Calu3 (cell line): ENCODE measurements around the gene MAGIX. TPM values are rescaled to one million over a fixed set of nuclear protein-coding genes. Genes with fewer than 3 reads are reported as not detected.

Source experiments
- Bru-seq: library from RNA; stranded (reverse); fragments of 400-500 nt; gene quantifications from one replicate; lab custom pipeline; 2021; lab: Mats Ljungman, UMichigan
- BruChase-seq, 2 experiments: library from RNA; stranded (reverse); fragments of 400-500 nt; gene quantifications; one replicate each; lab custom pipeline; 2021; lab: Mats Ljungman, UMichigan
- BruUV-seq: library from RNA; stranded (reverse); fragments of 400-500 nt; replicated peaks from 2 replicates; lab custom pipeline; 2021; lab: Mats Ljungman, UMichigan
- CTCF ChIA-PET: fragments of 300-600 bp; sonication (Branson Sonifier 250); formaldehyde crosslinking; loops from one replicate; lab custom pipeline; 2022; ENCODE audit warnings: antibody characterized with exemption; lab: Charles Lee
- DNase-seq: peaks from one replicate; pipeline ENCODE4 v3.0.0; 2022
- H3K27ac Mint-ChIP-seq: one replicate; pipeline ENCODE4 v1.8.0; 2022; ENCODE audit warnings: mixed read lengths; ENCODE audit not compliant: unreplicated experiment
- H3K27me3 Mint-ChIP-seq: one replicate; pipeline ENCODE4 v1.8.0; 2022; ENCODE audit warnings: mixed read lengths; ENCODE audit not compliant: unreplicated experiment
- H3K36me3 Mint-ChIP-seq: one replicate; pipeline ENCODE4 v1.8.0; 2022; ENCODE audit warnings: mild to moderate bottlenecking, moderate library complexity, mixed read lengths; ENCODE audit not compliant: insufficient read depth, unreplicated experiment
- H3K4me1 Mint-ChIP-seq: one replicate; pipeline ENCODE4 v1.8.0; 2022; ENCODE audit warnings: mild to moderate bottlenecking, low read depth, mixed read lengths; ENCODE audit not compliant: unreplicated experiment
- H3K4me3 Mint-ChIP-seq: one replicate; pipeline ENCODE4 v1.8.0; 2022; ENCODE audit warnings: mild to moderate bottlenecking, low read depth, moderate library complexity, mixed read lengths; ENCODE audit not compliant: unreplicated experiment
- H3K9me3 Mint-ChIP-seq: one replicate; pipeline ENCODE4 v1.8.0; 2022; ENCODE audit warnings: low read depth, mixed read lengths; ENCODE audit not compliant: unreplicated experiment
- intact Hi-C: fragments of 100-400 bp; cut with micrococcal nuclease; formaldehyde crosslinking; loops from one replicate; pipeline ENCODE4 v1.10.0; 2022; ENCODE audit not compliant: unreplicated experiment
- long read RNA-seq: library from polyadenylated mRNA; stranded (forward); transcript quantifications from one replicate; pipeline ENCODE4 v2.0.0, GENCODE V29; 2022
- total RNA-seq: library from RNA; stranded (reverse); gene quantifications from 2 replicates; pipeline ENCODE4 v1.2.3, GENCODE V29; 2022
- TF ChIP-seq, protein P1 (sequence below): fragments of 200-600 bp; IDR thresholded peaks from one replicate; pipeline ENCODE4 v1.8.0; 2022; ENCODE audit warnings: antibody characterized with exemption; ENCODE audit not compliant: unreplicated experiment

MAGIX gene
- total RNA-seq: 13.9 and 16.6 TPM in 2 replicates
- Bru-seq, nascent RNA: percentile 42 among the genes with signal in this experiment
- BruChase-seq, experiment 1, labeled RNA remaining after a 6-hour chase: percentile 64 among the genes with signal in this experiment
- BruChase-seq, experiment 2, labeled RNA remaining after a 2-hour chase: percentile 52 among the genes with signal in this experiment
- long read RNA-seq, partial matches to known transcripts: 21 of 57 reads
- long read RNA-seq, other reads (novel, unspliced or antisense): 26 of 57 reads

DNA sequence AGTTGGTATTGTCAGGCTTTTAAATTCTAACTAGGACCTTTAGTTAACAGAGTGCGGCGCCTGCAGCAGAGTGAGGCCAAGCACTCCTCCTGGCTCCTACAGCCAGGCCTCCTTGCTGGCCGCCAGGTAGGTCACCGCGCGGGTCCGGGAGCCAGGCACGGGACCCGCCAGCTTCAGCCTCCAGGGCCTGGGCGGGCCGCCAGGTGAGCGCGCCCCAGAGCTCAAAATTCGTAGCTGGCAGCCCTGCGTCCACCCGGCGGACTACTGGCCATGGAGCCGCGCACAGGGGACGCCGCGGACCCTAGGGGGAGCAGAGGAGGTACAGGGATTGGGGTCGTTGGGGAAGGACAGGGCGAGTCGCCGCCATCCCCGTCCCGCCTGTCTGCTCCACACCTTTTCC lies at the start of gene MAGIX:
TSS of gene MAGIX (plus strand) at position 139 of the 400 bp plus-strand sequence. CDS start at position 271, 132 bp downstream.
- Mint-ChIP-seq H3K4me1 (peaks cover 31% of the 10 kb centered on the region), H3K27me3 (no peaks in the 10 kb centered on the region), H3K9me3 (no peaks in the 10 kb centered on the region), H3K27ac (peak within 1 kb of the TSS; percentile 17), H3K36me3 (peaks cover 42% of the 10 kb centered on the region), H3K4me3 (peak within 1 kb of the TSS; percentile 94)
- intact Hi-C loops: no loop called here
- TF ChIP-seq, protein P1, sequence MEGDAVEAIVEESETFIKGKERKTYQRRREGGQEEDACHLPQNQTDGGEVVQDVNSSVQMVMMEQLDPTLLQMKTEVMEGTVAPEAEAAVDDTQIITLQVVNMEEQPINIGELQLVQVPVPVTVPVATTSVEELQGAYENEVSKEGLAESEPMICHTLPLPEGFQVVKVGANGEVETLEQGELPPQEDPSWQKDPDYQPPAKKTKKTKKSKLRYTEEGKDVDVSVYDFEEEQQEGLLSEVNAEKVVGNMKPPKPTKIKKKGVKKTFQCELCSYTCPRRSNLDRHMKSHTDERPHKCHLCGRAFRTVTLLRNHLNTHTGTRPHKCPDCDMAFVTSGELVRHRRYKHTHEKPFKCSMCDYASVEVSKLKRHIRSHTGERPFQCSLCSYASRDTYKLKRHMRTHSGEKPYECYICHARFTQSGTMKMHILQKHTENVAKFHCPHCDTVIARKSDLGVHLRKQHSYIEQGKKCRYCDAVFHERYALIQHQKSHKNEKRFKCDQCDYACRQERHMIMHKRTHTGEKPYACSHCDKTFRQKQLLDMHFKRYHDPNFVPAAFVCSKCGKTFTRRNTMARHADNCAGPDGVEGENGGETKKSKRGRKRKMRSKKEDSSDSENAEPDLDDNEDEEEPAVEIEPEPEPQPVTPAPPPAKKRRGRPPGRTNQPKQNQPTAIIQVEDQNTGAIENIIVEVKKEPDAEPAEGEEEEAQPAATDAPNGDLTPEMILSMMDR: no peak
- DNase-seq: peak; percentile 62
- CTCF ChIA-PET: no interaction called here
- BruUV-seq: no TSS peak

DNA sequence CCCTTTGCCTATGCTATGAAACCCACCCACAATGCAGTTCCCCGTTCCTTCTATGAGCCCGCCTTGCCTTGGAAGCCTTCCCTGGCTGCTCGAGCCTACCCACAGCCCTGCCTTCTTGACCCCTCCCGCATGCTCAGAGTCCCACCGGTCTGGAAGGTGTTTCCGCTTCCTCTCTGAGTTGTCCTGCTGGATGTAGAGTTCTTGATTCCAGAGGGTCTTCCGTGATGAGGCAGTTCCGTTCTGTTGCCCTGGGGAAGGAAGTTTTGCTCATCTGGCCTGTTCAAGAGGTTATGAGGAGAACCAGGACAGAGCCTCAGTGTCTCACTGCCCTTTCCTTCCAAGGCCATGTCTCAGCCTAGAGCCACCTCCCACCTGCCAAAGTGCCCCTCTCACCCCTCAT lies 46.5 kb upstream of the MAGIX start:
- no TSS peak for BruUV-seq
- H3K27me3 Mint-ChIP-seq: no peaks in the 10 kb centered on the region
- H3K4me3 Mint-ChIP-seq: no peak overlapping the region
- intact Hi-C loops: no loop called here
- no peaks in the 10 kb centered on the region for H3K9me3 Mint-ChIP-seq
- no peak for DNase-seq
- H3K27ac Mint-ChIP-seq: no peak overlapping the region
- TF ChIP-seq, protein P1: no peak
- peaks cover 30% of the 10 kb centered on the region for H3K36me3 Mint-ChIP-seq
- CTCF ChIA-PET: no interaction called here
- peaks cover 8% of the 10 kb centered on the region for H3K4me1 Mint-ChIP-seq

GRCh38 chrX:49116716-49117115 lies 45.8 kb upstream of the MAGIX start:
- TF ChIP-seq, protein P1: no peak
- Mint-ChIP-seq H3K27me3 (no peaks in the 10 kb centered on the region), H3K36me3 (peaks cover 37% of the 10 kb centered on the region), H3K9me3 (no peaks in the 10 kb centered on the region), H3K4me1 (peaks cover 11% of the 10 kb centered on the region), H3K27ac (no peak overlapping the region), H3K4me3 (no peak overlapping the region)
- intact Hi-C loops: no loop called here
- no peak for DNase-seq
- BruUV-seq: no TSS peak
- CTCF ChIA-PET: no interaction called here

- no peaks in the 10 kb centered on the region for H3K9me3 Mint-ChIP-seq
- BruUV-seq: no TSS peak
- no peak overlapping the region for H3K4me3 Mint-ChIP-seq
Observed at GRCh38 chrX:49117581-49117980, 45.0 kb upstream of the MAGIX start.

More at GRCh38 chrX:49117581-49117980, 45.0 kb upstream of the MAGIX start:
- intact Hi-C loops: no loop called here
- peaks cover 19% of the 10 kb centered on the region for H3K4me1 Mint-ChIP-seq
- TF ChIP-seq, protein P1: no peak
- no peak overlapping the region for H3K27ac Mint-ChIP-seq
- H3K27me3 Mint-ChIP-seq: no peaks in the 10 kb centered on the region
- H3K36me3 Mint-ChIP-seq: peaks cover 42% of the 10 kb centered on the region
- CTCF ChIA-PET: no interaction called here
- DNase-seq: no peak
